HG03196 (cell line): ENCODE results near the gene AMOTL2.

Experiments used
- ATAC-seq: cut with Tn5 transposase; IDR thresholded peaks from one replicate; pipeline ENCODE4 v1.9.1; 2021; ENCODE audit not compliant: unreplicated experiment

AMOTL2 gene

GRCh38 chr3:134353831-134354611 is 20.2 kb downstream of the AMOTL2 start:
- no peak for ATAC-seq

- no peak for ATAC-seq
Observed at GRCh38 chr3:134353171-134353825, 20.9 kb downstream of the AMOTL2 start.

DNA sequence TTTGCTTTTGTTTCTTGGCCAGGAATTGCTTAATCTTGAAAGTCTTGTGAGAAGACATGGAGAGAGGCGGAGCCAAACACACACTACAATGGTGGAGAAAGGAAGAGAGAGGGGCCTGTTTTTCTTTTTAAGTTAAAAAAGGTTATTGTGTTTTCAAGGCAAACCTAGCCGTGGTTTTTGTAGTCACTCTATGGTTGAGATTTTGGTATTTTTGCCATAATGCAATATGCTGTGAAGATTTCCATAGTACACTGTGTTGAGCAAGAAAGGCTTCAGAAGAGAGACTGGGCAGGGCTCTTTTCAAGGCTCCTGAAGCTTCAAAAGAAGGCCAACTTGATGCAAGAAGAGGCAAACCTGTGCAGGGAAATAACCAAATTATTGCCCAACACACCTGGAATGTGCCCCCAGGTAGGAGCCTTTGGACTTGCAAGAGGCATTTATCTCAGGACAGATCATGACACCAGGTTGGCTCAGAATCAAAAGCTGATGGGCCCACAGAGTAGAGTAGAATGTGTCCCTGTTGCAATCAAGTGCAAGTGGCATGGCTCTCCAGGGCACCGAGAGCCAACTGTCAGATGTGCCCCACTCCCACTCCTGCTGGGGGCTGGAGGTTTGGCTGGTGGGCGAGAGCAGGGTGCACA is 22.1 kb downstream of the AMOTL2 start:
- no peak for ATAC-seq

DNA sequence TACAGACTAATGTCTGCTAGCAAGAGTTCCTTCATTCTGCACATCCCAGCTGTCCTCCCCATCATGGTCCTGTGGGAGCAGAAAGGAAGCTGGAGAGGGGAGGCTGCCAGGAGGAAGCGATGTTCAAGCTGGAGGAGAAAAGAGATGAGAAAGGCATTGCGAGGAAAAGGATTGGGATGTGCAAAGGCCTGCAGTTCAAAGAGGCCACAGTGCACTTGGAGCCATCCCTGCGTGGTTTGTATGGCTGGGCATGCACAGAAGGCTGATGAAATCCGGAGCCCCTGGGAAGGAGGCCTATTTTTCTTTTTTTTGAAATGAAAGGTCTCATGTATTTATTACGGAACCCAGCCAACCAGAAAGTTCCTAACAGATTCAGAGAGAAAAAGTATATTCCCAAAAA is 22.8 kb downstream of the AMOTL2 start:
- ATAC-seq = no peak

DNA sequence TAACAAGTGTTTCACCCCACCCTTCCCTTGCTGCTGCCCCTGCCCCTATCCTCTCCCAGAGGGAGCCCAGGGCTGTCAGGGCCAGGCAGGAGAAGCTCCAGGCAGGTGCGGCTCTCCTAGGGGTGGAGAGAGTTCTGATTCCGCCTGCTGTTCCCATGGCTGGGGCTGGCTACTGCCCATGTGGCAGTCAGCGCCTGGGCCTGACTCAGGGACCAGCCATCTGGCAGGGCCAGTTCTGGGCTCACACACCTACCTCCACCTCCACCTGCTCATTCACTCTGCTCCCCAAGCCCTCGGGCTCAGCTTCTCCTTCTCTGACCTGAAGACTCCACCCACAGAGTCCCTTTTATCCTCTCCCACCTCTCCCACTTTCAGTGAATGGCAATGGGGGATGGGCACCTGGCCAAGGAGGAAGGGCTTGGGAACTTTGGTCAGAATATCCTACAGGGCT is 23.4 kb downstream of the AMOTL2 start:
- ATAC-seq = no peak

- no peak for ATAC-seq
Observed at GRCh38 chr3:134350266-134350665, 24.0 kb downstream of the AMOTL2 start.

GRCh38 chr3:134348524-134348923 is 25.7 kb downstream of the AMOTL2 start:
- no peak for ATAC-seq

DNA sequence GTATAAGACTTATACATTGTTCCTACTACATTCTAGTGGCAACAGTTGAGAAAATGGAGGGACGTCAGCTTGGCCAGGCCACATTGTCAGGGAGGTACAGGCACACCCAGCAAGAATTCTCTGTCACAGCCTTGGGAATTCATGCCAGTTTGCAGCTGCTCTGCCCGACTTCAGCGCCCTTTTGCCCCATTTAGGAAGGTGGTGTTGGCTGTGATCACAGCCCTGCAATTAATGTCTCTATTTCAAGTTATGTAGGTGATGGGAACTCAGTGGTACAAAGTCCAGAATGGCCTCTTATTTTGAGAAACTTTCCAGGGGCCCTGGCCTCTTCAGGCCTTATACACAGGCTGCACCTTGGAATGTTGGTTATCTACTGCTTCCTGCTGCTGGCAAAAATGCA is 26.7 kb downstream of the AMOTL2 start:
- ATAC-seq = no peak

DNA sequence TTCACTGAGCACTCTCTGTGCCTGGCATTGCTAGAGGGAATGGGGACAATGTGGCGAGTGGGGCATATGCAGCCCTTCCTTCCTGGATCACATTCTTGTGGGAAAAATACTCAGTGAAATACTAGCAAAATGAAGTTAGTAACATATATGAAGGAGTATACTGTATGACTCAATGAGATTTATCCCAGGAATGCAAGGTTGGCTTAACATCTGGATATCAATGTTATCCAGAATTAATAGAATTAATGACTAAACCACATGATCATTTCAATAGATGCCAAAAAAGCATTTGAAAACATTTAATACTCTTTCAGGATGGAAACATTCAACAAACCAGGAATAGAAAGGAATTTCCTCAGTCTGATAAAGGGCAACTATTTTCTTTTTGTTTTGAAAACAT is 27.5 kb downstream of the AMOTL2 start:
- ATAC-seq = no peak

DNA sequence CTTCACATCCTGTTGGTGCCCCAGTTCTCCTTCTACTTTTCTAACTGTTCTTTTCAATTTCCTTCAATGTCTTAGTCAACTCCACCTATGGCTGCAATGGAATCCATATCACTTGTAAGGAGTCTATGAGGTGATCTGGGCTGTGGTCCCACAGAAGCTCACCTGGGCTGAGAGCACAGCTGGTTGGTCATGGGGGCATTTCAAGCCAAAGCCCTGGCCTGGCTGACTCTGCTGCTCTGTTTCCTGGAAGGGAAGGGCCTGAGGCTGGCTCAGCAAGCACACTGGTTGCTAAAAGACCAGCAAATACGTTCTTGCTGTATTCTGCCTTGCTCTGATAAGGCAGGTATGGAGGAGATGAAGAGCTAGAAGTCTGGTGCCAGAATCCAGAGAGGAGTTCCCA is 29.0 kb downstream of the AMOTL2 start:
- ATAC-seq = no peak

GRCh38 chr3:134344560-134344959 is 29.7 kb downstream of the AMOTL2 start:
- no peak for ATAC-seq

GRCh38 chr3:134342259-134342658 is 32.0 kb downstream of the AMOTL2 start:
- ATAC-seq = no peak

DNA sequence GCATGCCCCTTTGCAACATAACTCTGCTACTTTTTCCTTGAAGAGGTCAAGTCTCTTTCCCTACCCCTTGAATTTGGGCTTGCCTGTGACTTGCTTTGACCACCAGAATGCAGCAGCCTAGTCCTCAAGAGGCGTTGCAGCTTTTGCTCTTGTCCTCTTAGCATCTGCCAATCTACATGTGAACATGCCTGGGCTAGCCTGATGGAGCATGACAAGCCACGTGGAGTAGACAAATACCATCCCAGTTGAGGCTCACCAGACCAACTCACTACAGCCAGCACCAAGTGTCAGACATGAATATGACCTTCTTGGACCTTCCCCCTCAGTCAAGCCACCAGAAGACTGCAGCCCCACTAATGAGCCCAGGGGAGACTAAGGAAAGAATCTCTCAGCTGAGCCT is 32.9 kb downstream of the AMOTL2 start:
- no peak for ATAC-seq

GRCh38 chr3:134340982-134341365 is 33.3 kb downstream of the AMOTL2 start:
- no peak for ATAC-seq

DNA sequence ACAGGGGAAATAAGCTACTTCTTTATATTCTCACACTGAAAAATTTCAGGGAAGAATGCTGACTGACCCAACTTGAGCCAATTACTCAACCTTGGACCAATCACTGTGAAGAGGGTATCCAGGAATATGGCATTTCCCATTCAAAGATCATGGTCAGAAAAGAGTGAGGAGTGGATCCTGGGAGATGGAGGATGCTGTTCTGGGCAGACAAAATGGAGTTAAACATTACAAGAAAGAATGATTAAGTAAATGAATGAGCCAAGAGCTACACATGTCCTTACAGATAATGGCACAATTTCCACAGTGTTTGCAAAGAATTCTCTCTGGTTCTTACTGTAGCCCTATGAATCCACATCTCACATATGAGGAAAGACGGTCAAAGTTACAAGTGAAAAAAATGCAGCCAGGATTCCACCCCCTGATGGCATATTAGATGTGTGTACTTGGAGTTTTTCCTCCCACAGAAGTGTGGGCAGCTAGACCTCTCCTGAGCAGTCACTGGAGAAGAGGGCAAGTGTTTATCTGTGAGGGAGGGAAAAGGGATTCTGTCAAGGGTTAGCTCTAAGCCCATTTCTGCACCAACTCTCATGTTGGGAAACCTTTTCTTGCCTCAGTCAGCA is 33.8 kb downstream of the AMOTL2 start:
- no peak for ATAC-seq

DNA sequence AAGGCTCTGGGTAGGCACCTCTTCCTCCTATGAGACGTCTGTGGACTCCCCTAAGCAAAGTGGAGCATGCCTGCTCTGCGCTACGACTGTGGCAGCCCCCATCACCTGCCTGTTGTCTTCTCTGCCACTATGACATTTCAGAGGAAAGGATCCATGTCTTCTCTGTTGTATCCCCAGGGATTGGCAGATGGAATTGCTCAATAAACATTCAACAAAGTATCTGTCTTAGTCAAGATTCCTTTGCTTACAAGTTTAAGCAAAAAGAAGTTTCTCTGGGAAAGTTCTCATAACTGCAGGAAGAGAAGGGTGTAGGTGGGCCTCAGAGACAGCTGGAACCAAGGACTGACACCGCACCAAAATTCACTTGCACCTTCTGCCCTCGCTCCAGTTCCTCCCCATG is 34.3 kb downstream of the AMOTL2 start:
- no peak for ATAC-seq

- ATAC-seq = no peak
Observed at GRCh38 chr3:134339331-134339730, 34.9 kb downstream of the AMOTL2 start.

- no peak for ATAC-seq
Observed at GRCh38 chr3:134338516-134339261, 35.6 kb downstream of the AMOTL2 start.

GRCh38 chr3:134338201-134338512 is 36.1 kb downstream of the AMOTL2 start:
- no peak for ATAC-seq

DNA sequence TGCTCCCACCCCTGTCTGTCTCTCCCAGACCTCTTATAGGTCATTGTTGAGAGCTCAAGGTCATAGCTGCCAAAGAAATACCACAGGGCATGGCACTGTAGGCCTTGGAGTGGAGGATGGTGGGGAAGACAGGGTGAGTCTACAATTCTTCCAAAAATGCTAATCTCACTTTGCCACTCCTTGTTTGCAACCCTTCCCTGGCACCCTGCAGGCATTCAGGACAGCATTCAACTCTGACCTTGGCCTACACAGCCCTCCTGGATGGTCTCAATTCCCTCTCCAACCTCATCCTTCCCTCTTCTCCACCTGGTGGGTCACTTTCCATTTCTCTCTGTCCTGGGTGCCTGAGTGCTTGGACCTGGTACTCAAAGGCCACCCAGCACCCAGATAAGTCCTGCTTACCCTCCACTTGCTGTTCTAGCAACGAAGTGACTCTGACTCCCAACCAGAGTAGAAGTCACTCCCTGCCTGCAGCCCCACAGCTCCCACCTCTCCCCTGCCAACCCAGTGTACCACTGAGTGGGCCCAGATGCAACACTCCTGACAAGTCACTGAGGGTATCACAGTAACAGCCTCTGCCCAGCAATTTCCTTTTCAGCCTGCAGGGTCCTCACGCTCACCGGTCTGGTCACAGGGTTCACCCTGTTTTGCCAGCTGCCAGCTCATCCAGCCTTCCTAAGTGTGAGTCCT is 36.6 kb downstream of the AMOTL2 start:
- ATAC-seq = no peak

DNA sequence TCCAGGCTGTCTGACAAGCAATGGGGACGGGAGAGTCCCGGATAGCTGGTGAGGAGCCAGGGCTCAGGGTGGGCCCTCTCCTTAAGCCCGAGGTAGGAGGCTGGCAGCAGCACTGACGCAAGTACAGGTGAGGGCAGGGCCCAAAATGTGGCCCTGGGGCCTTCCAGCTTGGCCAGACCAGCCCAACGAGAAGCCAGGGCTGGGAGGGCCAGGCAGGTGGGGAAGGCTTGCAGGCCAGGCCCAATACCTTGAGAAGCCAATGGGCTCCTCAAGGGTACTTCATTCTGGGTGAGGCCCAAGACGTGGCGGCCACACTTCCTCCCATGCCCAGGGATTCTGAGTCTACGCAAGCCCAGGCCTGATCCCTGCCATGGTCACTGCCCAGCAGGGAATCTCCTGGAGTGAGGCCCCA is 37.2 kb downstream of the AMOTL2 start:
- no peak for ATAC-seq
